PC-3 (cell line): ENCODE data around the gene ZNF330. TPM values are rescaled to one million over a fixed set of nuclear protein-coding genes. Genes with fewer than 3 reads are reported as not detected.
"Not testable (repeated sequence)": the region's sequence is repeated elsewhere in the genome, so short reads cannot be mapped to it uniquely, and the experiment has no call there.

ENCODE experiments used
- ATAC-seq: fragments of 200-7000 bp; cut with Tn5 transposase; 2 replicates; pipeline ENCODE4 v1.9.1; 2020; ENCODE audit warnings: mild to moderate bottlenecking, moderate library complexity
- BruUV-seq: library from RNA; stranded (reverse); fragments of 400-500 nt; replicated peaks from 2 replicates; lab custom pipeline; 2021; lab: Mats Ljungman, UMichigan
- CTCF ChIA-PET: fragments of 300-600 bp; sonication (Branson Sonifier 250); formaldehyde crosslinking; loops from one replicate; lab custom pipeline; 2022; ENCODE audit warnings: antibody characterized with exemption; lab: Charles Lee
- POLR2A ChIA-PET: fragments of 300-600 bp; sonication (Branson Sonifier 250); formaldehyde crosslinking; loops from one replicate; lab custom pipeline; 2022; ENCODE audit warnings: antibody characterized with exemption; ENCODE audit not compliant: unreplicated experiment; lab: Charles Lee
- DNase-seq: peaks from one replicate; pipeline ENCODE4 v3.0.0-alpha.2; 2015
- H2AFZ ChIP-seq: fragments of 300-600 bp; sonication (generic); 2 replicates; pipeline ENCODE4 v1.6.0; 2016; ENCODE audit warnings: antibody characterized with exemption, low read length
- H3F3A ChIP-seq: fragments of 300-600 bp; sonication (generic); one replicate; pipeline ENCODE4 v1.6.0; 2017; ENCODE audit warnings: antibody characterized with exemption, low read length, control low read depth, mild to moderate bottlenecking; ENCODE audit not compliant: unreplicated experiment
- H3K27ac ChIP-seq: fragments of 300-600 bp; sonication (generic); 2 replicates; pipeline ENCODE4 v1.5.1; 2016; ENCODE audit warnings: mild to moderate bottlenecking, low read length
- H3K27me3 ChIP-seq: fragments of 300-600 bp; sonication (generic); 2 replicates; pipeline ENCODE4 v1.6.1; 2016; ENCODE audit warnings: low read length, mixed read lengths
- H3K36me3 ChIP-seq: fragments of 300-600 bp; sonication (generic); 2 replicates; pipeline ENCODE4 v1.6.1; 2016; ENCODE audit warnings: low read depth, mixed run types, low read length, mixed read lengths
- H3K4me1 ChIP-seq: fragments of 300-600 bp; sonication (generic); 2 replicates; pipeline ENCODE4 v1.5.1; 2016; ENCODE audit warnings: low read length; ENCODE audit not compliant: insufficient read depth
- H3K4me2 ChIP-seq: fragments of 300-600 bp; sonication (generic); 2 replicates; pipeline ENCODE4 v1.6.0; 2016; ENCODE audit warnings: low read length
- H3K4me3 ChIP-seq: fragments of 300-600 bp; sonication (generic); 2 replicates; pipeline ENCODE4 v1.5.1; 2016; ENCODE audit warnings: mild to moderate bottlenecking, low read length, mixed read lengths
- H3K79me2 ChIP-seq: fragments of 300-600 bp; sonication (generic); 2 replicates; pipeline ENCODE4 v1.6.1; 2017; ENCODE audit warnings: low read length, mixed read lengths
- H3K9ac ChIP-seq: fragments of 300-600 bp; sonication (generic); 2 replicates; pipeline ENCODE4 v1.6.0; 2016; ENCODE audit warnings: mild to moderate bottlenecking, low read length
- H3K9me2 ChIP-seq: fragments of 300-600 bp; sonication (generic); replicated peaks from 2 replicates; pipeline ENCODE4 v1.6.1; 2016; ENCODE audit warnings: mixed run types, low read length, mixed read lengths
- H3K9me3 ChIP-seq: fragments of 300-600 bp; sonication (generic); 2 replicates; pipeline ENCODE4 v1.6.1; 2016; ENCODE audit warnings: low read length, mixed read lengths
- H4K20me1 ChIP-seq: fragments of 300-600 bp; sonication (generic); 2 replicates; pipeline ENCODE4 v1.6.1; 2016; ENCODE audit warnings: low read length, mixed read lengths
- CTCF ChIP-seq: fragments of 300-600 bp; sonication (generic); conservative IDR thresholded peaks from 2 replicates; pipeline ENCODE4 v1.5.1; 2017; ENCODE audit warnings: antibody characterized with exemption, low read depth, mild to moderate bottlenecking, low read length
- EZH2 ChIP-seq: fragments of 300-600 bp; sonication (generic); IDR thresholded peaks from one replicate; pipeline ENCODE4 v1.6.1; 2017; ENCODE audit warnings: antibody characterized with exemption, mild to moderate bottlenecking, low read length; ENCODE audit not compliant: unreplicated experiment
- EZH2phosphoT487 ChIP-seq: fragments of 300-600 bp; sonication (generic); IDR thresholded peaks from 2 replicates; pipeline ENCODE4 v1.6.1; 2018; ENCODE audit warnings: mild to moderate bottlenecking, antibody characterized with exemption, low read length, borderline replicate concordance
- intact Hi-C: fragments of 100-400 bp; cut with micrococcal nuclease; formaldehyde crosslinking; loops from 2 replicates; pipeline ENCODE4 v1.9.0; 2023
- total RNA-seq: library from RNA; depleted of rRNA; stranded (reverse); fragments of >200 nt; gene quantifications from 2 replicates; pipeline ENCODE4 v1.2.3, GENCODE V29; 2014

The ZNF330 gene
- total RNA-seq, 1 experiment from 2014 or later: 44.4 TPM

GRCh38 chr4:141180991-141181761 is 39.5 kb upstream of the ZNF330 start:
- Histone ChIP-seq H3F3A (no peaks in the 10 kb centered on the region), H3K4me2 (no peak overlapping the region), H3K4me3 (no peak overlapping the region), H3K9ac (no peak overlapping the region), H3K27ac (no peak overlapping the region), H3K27me3 (peaks cover 29% of the 10 kb centered on the region), H4K20me1 (no peaks in the 10 kb centered on the region), H2AFZ (no peak overlapping the region), H3K79me2 (no peaks in the 10 kb centered on the region), H3K36me3 (no peaks in the 10 kb centered on the region), H3K9me2 (no peaks in the 10 kb centered on the region), H3K4me1 (no peaks in the 10 kb centered on the region), H3K9me3 (no peaks in the 10 kb centered on the region)
- ChIA-PET POLR2A (no interaction called here), CTCF (no interaction called here)
- no peak for TF ChIP-seq EZH2
- TF ChIP-seq CTCF: no peak
- no peak for TF ChIP-seq EZH2phosphoT487
- ATAC-seq (no peak), DNase-seq (no peak)
- intact Hi-C loops: no loop called here
- BruUV-seq: no TSS peak

- H3K4me3 ChIP-seq, H3K9me2 ChIP-seq, intact Hi-C loops, H3K9me3 ChIP-seq, CTCF ChIA-PET, H3F3A ChIP-seq, H3K4me2 ChIP-seq, H3K9ac ChIP-seq, H3K4me1 ChIP-seq, BruUV-seq, H4K20me1 ChIP-seq, POLR2A ChIA-PET, ATAC-seq, H3K27ac ChIP-seq, DNase-seq, H3K79me2 ChIP-seq, H2AFZ ChIP-seq, H3K36me3 ChIP-seq: not testable (repeated sequence)
- H3K27me3 ChIP-seq: peaks cover 39% of the 10 kb centered on the region
These were observed 37.2 kb upstream of the ZNF330 start for GRCh38 chr4:141183491-141183890.

GRCh38 chr4:141192564-141192963 is 28.1 kb upstream of the ZNF330 start:
- CTCF ChIA-PET: no interaction called here
- no peaks in the 10 kb centered on the region for H3K4me1 ChIP-seq
- intact Hi-C loops: no loop called here
- H2AFZ ChIP-seq: no peak overlapping the region
- H3K36me3 ChIP-seq: no peaks in the 10 kb centered on the region
- TF ChIP-seq CTCF (no peak), EZH2 (no peak), EZH2phosphoT487 (no peak)
- no peak overlapping the region for H3K4me2 ChIP-seq
- POLR2A ChIA-PET: no interaction called here
- H3K27me3 ChIP-seq: peaks cover 42% of the 10 kb centered on the region
- no peaks in the 10 kb centered on the region for H3F3A ChIP-seq
- ATAC-seq: no peak
- no peak overlapping the region for H3K4me3 ChIP-seq
- DNase-seq: no peak
- no TSS peak for BruUV-seq
- no peaks in the 10 kb centered on the region for H3K9me2 ChIP-seq
- H4K20me1 ChIP-seq: no peaks in the 10 kb centered on the region
- no peaks in the 10 kb centered on the region for H3K9me3 ChIP-seq
- no peaks in the 10 kb centered on the region for H3K79me2 ChIP-seq
- no peak overlapping the region for H3K9ac ChIP-seq
- H3K27ac ChIP-seq: no peak overlapping the region
